Stimulated activated CD8-positive, alpha-beta memory T cell treated with anti-CD3 and anti-CD28 coated beads, Interleukin-7, amount 100 ng/mL, for 48 hours (primary cell): ENCODE measurements around the gene DPP7.

Source experiments
- DNase-seq, 2 donors: peaks; one replicate each; pipeline ENCODE4 v3.0.0-alpha.2; 2020; ENCODE audit warnings: low read depth in 1 of 2; ENCODE audit errors: extremely low read depth in 1 of 2

The DPP7 gene

DNA sequence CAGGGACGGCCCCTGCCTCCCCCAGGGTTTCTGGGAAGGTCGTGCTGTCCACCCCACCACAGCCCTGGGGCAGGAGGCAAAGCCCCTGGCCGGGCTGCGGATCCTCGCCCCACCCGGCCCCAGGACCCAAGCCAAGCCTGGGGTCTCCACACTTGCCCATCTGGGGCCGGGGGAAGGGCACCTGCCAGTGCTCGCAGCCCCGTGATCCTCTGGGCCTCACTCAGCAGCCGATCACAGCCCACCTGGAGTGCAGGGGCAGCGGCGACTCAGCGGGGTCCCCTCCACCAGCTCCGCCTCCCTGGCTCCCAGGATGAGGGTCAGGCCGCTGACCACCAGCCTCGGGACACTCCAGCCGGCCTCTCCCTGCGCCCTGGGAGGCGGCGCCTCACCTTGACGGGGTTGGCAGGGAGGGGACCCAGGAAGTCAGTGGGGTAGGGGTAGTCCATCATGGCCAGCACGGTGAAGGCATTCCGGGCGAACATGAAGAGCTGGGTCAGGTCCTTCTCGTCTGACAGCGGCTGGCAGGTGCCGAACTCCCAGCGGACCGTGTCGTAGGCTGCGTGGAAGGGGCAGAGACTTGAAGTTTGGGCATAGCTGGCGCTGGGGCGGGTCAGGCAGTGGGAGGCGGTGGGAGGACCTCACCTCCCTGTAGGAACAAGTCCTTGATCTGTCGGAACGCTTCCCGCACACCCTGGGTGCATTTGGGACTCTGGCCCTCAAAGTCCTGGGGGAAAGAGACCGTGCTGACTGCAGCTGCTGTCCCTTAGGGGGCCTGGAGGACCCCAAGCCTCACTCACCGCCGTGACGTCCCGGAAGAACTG, 1.8 kb downstream of the DPP7 start:
- no peak for DNase-seq

GRCh38 chr9:137111788-137112563, 2.6 kb downstream of the DPP7 start:
- no peak for DNase-seq

DNA sequence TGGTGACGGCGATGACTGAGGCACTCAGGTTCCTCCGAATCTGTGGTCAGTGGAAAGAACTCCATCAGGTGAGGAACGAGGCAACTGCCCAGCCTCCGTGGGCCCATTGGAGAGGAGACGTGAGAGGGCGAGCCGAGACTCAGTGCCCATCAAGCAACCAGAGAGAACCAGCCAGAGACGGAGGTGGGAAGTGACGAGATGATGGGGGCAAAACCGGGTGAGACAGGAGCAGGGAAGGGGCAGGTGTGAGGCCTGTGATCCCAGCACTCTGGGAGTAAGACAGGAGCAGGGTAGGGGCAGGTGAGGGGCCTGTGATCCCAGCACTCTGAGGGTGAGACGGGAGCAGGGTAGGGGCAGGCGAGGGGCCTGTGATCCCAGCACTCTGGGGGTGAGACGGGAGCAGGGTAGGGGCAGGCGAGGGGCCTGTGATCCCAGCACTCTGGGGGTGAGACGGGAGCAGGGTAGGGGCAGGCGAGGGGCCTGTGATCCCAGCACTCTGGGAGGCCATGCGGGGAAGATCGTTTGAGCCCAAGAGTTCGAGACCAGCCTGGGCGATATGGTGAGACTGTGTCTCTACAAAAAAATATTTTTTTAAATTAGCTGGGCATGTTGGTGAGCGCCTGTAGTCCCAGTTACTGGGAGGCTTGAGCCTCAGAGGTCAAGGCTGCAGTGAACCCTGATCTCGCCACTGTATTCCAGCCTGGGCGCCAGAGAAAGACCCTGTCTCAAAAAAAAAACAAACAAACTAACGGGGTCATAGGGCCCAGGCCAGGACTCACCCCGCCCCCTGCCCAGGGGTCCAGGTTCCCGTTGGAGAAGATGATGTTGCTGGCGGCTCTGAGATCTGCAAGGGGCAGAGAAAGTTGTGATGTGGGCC, 3.4 kb downstream of the DPP7 start:
- DNase-seq: no peak

DNA sequence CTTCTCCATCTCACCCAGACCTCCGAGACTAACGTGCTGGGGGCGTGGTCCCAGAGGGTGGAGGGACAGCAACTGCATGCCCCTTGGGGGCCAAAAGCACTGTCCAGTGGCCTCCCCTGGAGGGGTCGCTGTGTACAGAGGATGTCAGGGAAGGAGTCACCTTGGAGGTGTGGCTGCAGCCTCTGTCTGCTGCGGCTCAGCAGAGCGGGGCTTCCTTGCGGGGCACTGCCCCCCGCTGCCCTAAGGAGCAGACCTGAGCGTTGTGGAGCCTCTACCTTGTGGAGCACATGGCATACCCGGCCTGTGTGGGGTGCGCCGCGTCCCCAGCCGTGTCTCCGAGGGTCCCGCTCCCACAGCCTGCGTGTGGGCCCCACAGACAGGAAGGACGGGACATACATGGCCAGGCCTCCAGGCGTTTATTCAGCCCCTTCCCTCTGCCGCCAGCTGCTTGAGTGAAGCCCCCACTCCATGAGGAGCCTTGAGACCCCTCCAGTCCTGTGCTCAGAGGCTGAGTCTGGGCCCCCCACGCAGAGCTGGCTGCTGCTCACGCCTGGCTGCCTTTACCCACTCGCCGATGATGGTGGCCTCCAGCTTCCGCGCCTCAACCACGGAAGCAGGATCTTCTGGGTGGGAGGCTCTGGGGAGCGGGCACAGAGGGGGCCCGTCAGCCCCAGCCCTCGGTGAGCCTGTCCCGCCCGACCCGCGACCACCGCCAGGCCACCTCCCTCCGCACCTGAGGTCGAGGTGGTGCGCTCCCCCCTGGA, 4.2 kb downstream of the DPP7 start:
- DNase-seq: no peak

GRCh38 chr9:137109250-137110146, 5.0 kb downstream of the DPP7 start:
- DNase-seq: no peak

DNA sequence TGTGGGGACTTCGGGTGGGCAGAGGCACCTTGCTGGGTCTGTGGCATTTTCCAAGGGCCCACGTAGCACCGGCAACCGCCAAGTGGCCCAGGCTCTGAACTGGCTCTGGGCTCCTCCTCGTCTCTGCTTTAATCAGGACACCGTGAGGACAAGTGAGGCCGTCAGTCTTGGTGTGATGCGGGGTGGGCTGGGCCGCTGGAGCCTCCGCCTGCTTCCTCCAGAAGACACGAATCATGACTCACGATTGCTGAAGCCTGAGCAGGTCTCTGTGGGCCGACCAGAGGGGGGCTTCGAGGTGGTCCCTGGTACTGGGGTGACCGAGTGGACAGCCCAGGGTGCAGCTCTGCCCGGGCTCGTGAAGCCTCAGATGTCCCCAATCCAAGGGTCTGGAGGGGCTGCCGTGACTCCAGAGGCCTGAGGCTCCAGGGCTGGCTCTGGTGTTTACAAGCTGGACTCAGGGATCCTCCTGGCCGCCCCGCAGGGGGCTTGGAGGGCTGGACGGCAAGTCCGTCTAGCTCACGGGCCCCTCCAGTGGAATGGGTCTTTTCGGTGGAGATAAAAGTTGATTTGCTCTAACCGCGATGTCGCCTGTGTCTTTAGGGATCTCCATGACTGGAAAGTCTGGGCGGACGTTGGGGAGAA, 5.8 kb downstream of the DPP7 start:
- no peak for DNase-seq

DNA sequence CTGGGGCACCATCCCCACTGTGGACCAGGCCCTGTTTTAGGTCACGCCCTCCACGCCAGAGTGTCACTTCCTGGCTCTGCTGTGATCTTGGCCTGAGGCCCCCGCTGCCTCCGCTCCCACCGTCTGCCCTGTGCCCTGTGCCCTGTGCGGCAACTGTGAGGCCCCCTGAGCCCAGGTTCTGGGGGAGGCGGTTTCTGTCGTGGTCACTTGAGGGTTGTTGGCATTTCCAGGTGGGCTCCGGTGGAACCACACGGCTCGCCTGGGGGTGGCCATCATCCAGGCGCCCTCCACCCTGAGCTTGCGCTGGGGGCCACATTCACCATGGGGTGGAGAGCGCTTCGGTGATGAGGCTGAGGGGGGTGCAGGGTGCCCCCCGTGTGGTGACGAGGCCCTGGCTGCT, 6.6 kb downstream of the DPP7 start:
- DNase-seq: no peak

GRCh38 chr9:137107312-137107921, 7.1 kb downstream of the DPP7 start:
- DNase-seq: no peak

GRCh38 chr9:137106662-137107250, 7.8 kb downstream of the DPP7 start:
- no peak for DNase-seq

GRCh38 chr9:137105814-137106661, 8.5 kb downstream of the DPP7 start:
- no peak for DNase-seq

GRCh38 chr9:137103206-137103999, 11.1 kb downstream of the DPP7 start:
- DNase-seq: no peak

- DNase-seq: no peak
Observed at GRCh38 chr9:137099231-137099630, 15.3 kb downstream of the DPP7 start.

GRCh38 chr9:137097761-137098462, 16.6 kb downstream of the DPP7 start:
- DNase-seq: no peak

- DNase-seq: no peak
Observed at GRCh38 chr9:137096785-137097546, 17.6 kb downstream of the DPP7 start.
